GM21786 (cell line): ENCODE results near the gene BICRAL.

Source experiments
- ATAC-seq: cut with Tn5 transposase; IDR thresholded peaks from one replicate; pipeline ENCODE4 v1.9.1; 2021; ENCODE audit not compliant: unreplicated experiment

The BICRAL gene

GRCh38 chr6:42762426-42762859, 19.4 kb upstream of the BICRAL start:
- no peak for ATAC-seq

GRCh38 chr6:42762950-42763349, 18.9 kb upstream of the BICRAL start:
- no peak for ATAC-seq

GRCh38 chr6:42764911-42765648, 16.8 kb upstream of the BICRAL start:
- ATAC-seq = no peak

GRCh38 chr6:42766163-42766670, 15.6 kb upstream of the BICRAL start:
- no peak for ATAC-seq

- ATAC-seq = no peak
These were observed 12.8 kb upstream of the BICRAL start for GRCh38 chr6:42769051-42769450.

- no peak for ATAC-seq
These were observed 12.0 kb upstream of the BICRAL start for GRCh38 chr6:42769836-42770235.

GRCh38 chr6:42771741-42772100, 10.1 kb upstream of the BICRAL start:
- ATAC-seq = no peak

- no peak for ATAC-seq
These were observed 7.7 kb upstream of the BICRAL start for GRCh38 chr6:42774201-42774600.

- ATAC-seq = peak; percentile 50
These were observed 6.9 kb upstream of the BICRAL start for GRCh38 chr6:42774821-42775487.

- ATAC-seq = no peak
These were observed 4.6 kb upstream of the BICRAL start for GRCh38 chr6:42777126-42777822.

GRCh38 chr6:42778122-42778521, 3.7 kb upstream of the BICRAL start:
- ATAC-seq = no peak

GRCh38 chr6:42779521-42779920, 2.3 kb upstream of the BICRAL start:
- no peak for ATAC-seq

GRCh38 chr6:42781546-42781795, 381 bp upstream of the BICRAL start:
- ATAC-seq = no peak

GRCh38 chr6:42782689-42783176, 881 bp downstream of the BICRAL start:
- ATAC-seq = no peak

GRCh38 chr6:42783177-42783875, 1.5 kb downstream of the BICRAL start:
- ATAC-seq = no peak

GRCh38 chr6:42783876-42784642, 2.2 kb downstream of the BICRAL start:
- ATAC-seq = no peak

GRCh38 chr6:42784717-42785498, 3.1 kb downstream of the BICRAL start:
- ATAC-seq = no peak

GRCh38 chr6:42786525-42786985, 4.7 kb downstream of the BICRAL start:
- no peak for ATAC-seq

- ATAC-seq = no peak
These were observed 5.2 kb downstream of the BICRAL start for GRCh38 chr6:42787063-42787472.

GRCh38 chr6:42788671-42789070, 6.8 kb downstream of the BICRAL start:
- no peak for ATAC-seq
